SK-N-SH (cell line): ENCODE results near the gene NR2E3.

Experiments
- CTCF ChIP-seq: fragments of 200-600 bp; sonication (generic); IDR thresholded peaks from 2 replicates; pipeline ENCODE4 v1.6.1; 2017; ENCODE audit warnings: antibody characterized with exemption, mild to moderate bottlenecking, moderate library complexity
- ZBTB33 ChIP-seq: IDR thresholded peaks from 2 replicates; pipeline ENCODE4 v1.4.0; 2012; ENCODE audit warnings: low read depth, borderline replicate concordance

- TF ChIP-seq CTCF = no peak
- no peak for TF ChIP-seq ZBTB33
Measured at GRCh38 chr15:71806452-71806931, 3.9 kb upstream of the NR2E3 start.
